HT-29 (cell line): ENCODE data around the gene ZFPM1. TPM values are rescaled to one million over a fixed set of nuclear protein-coding genes. Genes with fewer than 3 reads are reported as not detected.
"Not testable (repeated sequence)": the region's sequence is repeated elsewhere in the genome, so short reads cannot be mapped to it uniquely, and the experiment has no call there.

Experiments used
- DNase-seq: peaks from one replicate; pipeline ENCODE4 v3.0.0-alpha.2; 2015; ENCODE audit warnings: low spot score
- total RNA-seq: library from RNA; depleted of rRNA; stranded (reverse); fragments of >200 nt; shearing (Covaris generic); gene quantifications from 2 replicates; pipeline ENCODE4 v1.2.3, GENCODE V29; 2014; rRNA removed

ZFPM1 gene
- total RNA-seq = 9.2 and 15.3 TPM in 2 replicates

DNA sequence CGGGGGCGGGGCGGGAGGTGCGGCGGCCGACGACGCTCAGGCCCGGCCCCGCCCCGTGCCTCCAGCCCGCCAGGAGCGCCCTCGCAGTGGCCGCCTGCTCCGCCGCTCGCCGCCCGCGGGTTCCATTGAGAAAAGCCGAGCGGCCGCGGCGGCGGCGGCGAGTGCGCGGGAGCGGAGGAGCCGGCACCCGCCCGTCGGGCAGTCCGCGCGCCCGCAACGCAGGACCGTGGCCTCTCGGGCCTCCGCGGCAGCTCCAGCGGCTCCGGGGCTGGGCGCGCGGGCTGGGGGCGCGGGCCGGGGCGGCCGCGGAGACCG, at the start of gene ZFPM1:
Gene ZFPM1 (plus strand): TSS at position 64 of the 315 bp plus-strand sequence. CDS start 359 bp downstream, outside the sequence.
- DNase-seq = no peak

- no peak for DNase-seq
These were observed 49.1 kb upstream of the ZFPM1 start for GRCh38 chr16:88403794-88404581.

DNA sequence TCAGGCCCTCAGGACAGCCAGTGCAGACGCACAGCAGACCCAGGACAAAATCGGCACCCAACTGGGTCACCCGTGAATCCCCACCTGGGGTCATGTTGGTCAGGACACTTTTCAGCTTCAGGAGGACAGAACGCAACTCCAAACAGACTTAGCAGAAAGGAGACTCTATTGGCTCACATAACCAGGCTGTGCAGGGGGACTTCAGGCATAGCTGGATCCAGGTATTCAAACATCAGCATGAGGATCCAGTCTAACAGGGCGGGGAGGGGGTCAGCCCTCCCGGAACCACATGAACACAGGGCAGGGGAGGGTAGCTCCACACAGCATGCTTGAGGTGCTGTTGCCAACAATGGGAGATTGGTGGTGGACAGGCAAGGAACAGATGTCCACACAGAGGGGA, 48.3 kb upstream of the ZFPM1 start:
- DNase-seq = no peak

- peak; percentile 15 for DNase-seq
These were observed 47.6 kb upstream of the ZFPM1 start for GRCh38 chr16:88405216-88406060.

- DNase-seq = no peak
These were observed 46.7 kb upstream of the ZFPM1 start for GRCh38 chr16:88406096-88407041.

- DNase-seq = no peak
These were observed 46.0 kb upstream of the ZFPM1 start for GRCh38 chr16:88407042-88407420.

DNA sequence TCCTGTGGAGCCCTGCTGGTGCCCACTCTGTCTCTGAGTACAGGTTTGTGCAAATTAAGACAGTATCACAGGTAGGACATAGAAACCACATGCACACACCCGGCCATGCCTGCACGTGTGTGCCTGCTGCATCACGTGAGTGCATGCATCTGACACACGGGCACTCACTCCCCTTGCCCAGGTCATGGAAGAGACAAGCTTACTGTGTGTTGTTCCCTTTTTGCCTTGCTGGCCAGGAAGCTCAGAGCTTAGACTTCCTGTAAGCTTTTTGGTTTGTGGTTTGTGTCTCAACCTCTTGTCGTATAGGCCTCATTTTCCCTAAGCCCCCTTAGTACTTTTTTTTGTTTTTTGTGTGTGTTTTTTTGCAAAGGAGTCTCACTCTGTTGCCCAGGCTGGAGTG, 45.3 kb upstream of the ZFPM1 start:
- no peak for DNase-seq

GRCh38 chr16:88408561-88409142, 44.4 kb upstream of the ZFPM1 start:
- no peak for DNase-seq

DNA sequence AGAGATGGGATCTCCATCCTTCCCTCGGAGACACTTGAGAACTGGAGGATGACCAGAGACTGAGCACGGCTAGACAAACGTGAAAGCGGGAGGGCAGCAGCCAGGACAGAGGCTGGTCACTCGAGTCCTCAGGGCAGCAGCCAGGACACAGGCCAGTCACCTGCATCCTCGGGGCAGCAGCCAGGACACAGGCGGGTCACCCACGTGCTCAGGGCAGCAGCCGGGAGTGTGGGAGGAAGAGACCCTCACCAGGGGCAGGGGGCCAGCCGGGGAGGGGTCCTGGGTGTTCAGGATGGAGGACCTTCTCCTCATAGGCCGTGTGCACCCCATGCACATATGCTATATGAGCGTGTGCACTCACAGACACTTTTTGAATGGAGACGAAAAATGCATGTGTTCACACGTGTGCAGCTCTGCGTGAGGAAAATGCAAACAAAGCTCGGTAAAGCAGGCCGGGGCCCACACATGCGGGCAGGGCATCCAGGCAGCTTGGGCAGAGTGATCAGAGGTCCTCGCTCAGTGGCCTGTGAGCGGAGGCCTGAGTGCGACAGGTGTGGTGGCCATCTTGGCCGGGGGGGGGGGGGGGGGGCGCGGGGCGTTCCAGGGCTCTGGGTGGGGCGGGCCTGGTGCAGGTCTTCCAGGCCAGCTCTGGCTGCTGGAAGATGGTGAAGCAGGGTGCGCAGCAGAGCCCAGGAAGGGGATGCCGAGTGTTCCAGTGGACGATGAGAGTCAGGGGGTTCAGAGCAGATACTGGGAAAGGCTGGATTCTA, 43.6 kb upstream of the ZFPM1 start:
- DNase-seq = no peak

- not testable (repeated sequence) for DNase-seq
These were observed 42.6 kb upstream of the ZFPM1 start for GRCh38 chr16:88410297-88410968.

- no peak for DNase-seq
These were observed 41.0 kb upstream of the ZFPM1 start for GRCh38 chr16:88411951-88412576.

GRCh38 chr16:88412766-88413165, 40.3 kb upstream of the ZFPM1 start:
- DNase-seq = no peak

- DNase-seq = no peak
These were observed 39.8 kb upstream of the ZFPM1 start for GRCh38 chr16:88413231-88413630.

DNA sequence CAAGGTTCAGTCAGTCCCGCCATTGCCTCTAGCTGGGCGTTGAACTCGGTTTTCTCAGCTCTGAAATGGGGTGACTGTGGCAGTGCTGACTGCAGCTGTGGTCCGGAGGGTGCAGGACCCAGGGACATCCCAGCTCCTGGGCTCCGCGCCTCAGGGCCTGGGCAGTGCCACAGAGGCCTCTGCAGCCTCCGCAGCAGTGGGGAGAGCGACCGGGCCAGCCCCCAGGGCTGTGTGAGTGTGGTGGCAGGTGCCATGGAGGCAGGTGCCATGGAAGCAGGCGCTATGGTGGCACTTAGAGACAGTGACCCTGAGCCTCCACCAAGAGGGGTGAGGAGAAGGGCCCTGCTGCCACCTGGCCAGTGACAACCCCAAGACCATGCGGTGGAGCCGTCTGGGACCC, 39.4 kb upstream of the ZFPM1 start:
- DNase-seq = no peak

GRCh38 chr16:88414521-88415380, 38.3 kb upstream of the ZFPM1 start:
- DNase-seq = no peak

DNA sequence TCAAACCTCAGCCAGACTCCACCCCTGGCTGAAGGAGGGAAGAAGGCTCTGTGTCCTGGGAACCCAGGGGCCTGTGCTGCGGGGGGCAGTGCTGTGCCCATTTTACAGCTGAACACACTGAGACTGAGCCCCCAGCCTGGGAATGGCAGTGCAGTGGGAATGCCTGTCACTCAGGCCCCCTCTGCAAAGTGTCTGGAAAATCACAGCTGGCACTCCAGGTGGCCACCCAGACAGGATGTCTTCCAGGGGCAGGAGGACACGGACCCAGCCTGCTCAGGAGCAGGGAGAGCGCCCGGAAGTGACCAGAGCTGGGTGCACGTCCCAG, 37.7 kb upstream of the ZFPM1 start:
- DNase-seq = no peak

- no peak for DNase-seq
These were observed 37.3 kb upstream of the ZFPM1 start for GRCh38 chr16:88415713-88416323.

GRCh38 chr16:88416686-88417085, 36.4 kb upstream of the ZFPM1 start:
- no peak for DNase-seq
